GM19468 (cell line): ENCODE measurements around the gene TLL2.

Source experiments
- ATAC-seq: cut with Tn5 transposase; IDR thresholded peaks from one replicate; pipeline ENCODE4 v1.9.1; 2021; ENCODE audit warnings: mild to moderate bottlenecking, moderate library complexity, moderate number of reproducible peaks; ENCODE audit not compliant: unreplicated experiment; ENCODE audit errors: extremely low read depth

Gene TLL2

DNA sequence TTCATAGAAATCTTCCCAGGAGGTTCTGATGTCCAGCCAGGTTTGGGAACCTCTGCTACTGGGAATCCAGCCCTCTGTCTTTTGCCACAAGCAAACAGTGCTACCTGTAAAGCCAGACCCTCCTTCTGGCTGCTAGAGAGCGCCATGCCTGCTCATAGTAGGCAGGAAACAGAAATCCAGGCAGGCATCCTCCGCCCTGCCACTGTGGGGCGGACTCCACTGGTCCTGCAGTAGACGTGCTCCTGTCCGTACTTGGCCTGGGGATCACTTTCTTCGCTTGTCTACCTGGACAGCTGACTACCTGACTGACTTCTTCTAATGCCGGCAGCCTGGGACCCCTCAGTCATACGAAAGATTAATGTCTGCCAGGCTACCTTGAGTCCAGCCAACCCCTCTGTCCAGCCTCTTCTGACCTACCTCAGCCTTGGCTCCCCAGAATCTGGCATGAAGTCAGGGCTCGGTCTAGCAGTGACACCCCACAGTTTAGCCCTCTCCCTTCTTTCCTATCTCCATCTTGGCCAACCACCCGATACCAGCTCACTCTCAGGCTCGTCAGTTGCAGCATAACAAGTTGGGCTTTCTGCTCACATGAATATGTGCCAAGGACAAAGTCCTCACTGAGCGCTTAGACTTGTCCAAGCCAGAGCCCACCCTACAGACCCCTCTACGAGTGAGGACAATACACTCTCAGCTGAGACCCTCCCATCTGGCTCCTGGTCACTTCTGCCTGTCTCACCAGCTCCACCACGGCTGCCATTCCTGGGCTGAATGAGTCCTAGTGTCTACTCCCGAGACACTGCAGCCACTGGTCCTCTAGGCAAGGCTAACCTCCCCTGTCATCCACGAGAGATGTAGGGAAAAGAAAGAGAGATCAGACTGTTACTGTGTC, 111.1 kb downstream of the TLL2 start:
- ATAC-seq: no peak

DNA sequence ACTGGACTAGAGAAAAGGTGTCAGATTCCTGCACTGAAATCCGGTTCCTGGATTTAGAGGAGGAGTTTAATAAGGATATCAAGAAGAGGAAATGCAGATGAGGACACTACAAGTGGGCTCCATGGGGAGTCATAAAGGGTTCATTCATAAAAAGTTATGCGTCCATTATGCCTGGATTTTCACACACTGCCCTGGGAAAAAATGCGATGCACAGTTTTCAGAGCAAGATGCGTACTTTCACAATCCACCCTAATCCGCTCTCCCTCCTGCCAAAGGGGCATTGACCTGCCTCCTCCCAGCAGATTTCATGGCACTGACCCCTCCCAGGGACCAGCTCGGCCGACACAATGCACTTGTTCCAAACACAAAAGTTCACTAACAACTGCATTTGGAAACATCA, 112.7 kb downstream of the TLL2 start:
- ATAC-seq: no peak

DNA sequence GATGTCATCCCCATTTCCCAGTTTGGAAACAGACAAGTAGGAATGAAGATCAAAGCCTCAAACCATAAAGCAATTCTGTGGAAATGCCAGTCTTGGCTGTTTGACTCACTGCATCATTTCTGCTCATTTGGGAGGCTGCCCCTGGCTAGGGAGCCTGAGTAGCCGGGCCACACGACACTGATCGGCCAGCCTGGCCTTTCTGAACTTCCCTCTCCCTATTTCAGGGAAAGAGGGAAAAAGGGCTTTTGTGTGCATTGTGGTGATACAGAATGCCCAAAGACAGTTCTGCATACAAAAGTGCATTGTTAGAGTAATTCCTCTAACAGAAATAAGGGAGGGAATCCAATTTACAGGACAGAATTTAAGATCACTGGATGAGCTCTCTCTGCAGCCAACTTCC, 113.3 kb downstream of the TLL2 start:
- ATAC-seq: no peak

DNA sequence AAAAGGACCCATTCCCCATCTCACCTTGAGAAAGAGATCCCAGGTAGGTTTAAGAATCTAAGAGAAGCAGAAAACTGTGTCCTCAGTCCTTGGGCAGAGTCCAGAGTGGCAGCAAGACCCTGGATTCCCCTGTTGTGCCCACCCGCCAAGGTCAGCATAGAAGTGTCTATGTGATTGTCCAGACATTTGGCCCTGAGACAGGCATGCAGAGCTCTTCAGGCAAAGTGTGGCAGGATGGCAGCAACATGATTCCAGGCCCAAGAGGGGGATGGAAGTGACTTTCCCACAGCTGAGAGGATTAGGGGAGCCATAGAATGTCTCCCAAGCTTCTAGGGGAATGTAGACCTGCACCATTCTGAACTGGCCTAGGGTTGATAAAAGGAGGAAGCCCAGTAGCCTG, 115.8 kb downstream of the TLL2 start:
- no peak for ATAC-seq

DNA sequence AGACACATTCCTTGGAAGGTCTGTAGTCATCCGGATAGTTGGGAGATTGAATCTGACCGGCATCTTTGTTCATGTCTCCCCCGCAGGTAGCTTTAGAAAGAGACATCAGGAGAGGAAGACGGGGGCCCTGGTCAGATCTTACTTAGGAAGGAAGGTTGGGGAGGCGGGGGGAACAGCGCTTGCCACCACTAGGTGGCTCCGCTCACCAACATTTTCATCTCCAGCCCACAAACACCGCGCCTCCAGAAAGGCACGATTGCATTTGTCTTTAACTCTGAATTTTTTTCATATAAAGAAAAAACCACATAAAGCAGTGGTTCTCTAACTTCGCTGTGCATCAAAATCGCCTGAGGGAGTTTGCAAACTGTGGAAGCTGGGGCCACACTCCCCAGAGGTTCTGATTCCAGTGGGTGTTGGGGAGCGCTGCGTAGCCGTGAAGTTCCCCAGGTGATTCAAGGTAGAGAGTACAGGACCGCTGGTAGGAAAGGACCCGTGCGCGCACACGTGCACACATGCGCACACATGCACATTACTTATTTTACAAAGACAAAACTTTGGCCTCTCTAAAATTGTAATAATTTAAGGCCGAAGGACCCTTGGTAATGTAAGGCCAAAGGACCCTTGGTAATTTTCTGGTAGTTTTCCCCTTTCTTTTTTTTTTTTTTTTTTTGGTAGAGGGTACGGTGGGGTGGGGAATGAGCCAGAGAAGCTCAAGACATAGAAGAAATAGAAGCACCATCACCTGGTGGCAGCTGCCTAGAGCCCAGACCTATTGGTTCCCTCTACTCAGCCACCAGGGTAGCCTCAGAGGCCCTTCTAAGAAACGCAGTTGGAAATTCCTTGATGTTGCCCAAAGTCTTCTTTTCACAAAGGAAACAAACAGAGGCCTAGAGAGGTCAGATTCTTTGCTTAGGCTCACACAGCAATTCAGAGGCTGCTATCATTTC, 117.5 kb downstream of the TLL2 start:
- ATAC-seq: no peak

DNA sequence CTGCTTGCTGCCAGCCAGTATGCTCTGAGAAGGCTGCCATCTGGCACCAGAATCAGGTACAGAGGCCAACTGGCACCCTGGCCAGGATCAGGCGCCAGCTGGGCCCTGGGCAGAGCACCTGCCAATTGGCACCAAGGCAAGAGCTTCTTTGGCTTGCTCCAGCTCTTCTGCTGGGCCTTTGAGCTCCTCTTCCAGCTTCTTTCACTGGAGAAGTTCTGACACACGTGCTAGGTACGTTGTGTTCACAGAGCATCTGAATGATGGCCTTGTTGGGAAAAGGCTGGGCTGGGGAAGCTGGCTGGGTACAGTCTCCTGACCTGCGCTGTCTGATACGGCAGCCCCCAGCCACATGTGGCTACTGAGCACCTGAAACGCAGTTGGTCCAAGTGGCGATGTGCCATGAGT, 123.3 kb downstream of the TLL2 start:
- ATAC-seq: no peak

DNA sequence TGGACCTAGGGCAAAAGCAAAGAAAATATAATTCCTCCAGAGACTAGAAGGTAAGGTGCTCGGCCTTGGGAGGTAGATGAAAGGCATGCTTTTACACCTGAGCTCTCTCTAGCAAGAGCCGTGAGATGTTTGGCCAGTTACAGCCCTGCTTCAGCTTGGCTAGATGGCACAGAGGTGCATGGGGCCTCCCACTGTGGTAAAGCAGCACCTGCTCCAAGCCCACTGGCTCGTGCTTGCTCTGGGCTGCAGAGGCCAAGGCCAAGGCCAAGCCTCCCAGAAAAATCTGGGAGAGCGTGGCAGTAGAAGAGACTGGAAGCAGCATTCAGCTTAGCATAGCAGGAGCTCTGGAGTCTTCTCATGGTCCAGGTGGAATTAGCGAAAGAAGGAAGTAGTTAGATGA, 123.9 kb downstream of the TLL2 start:
- ATAC-seq: no peak

DNA sequence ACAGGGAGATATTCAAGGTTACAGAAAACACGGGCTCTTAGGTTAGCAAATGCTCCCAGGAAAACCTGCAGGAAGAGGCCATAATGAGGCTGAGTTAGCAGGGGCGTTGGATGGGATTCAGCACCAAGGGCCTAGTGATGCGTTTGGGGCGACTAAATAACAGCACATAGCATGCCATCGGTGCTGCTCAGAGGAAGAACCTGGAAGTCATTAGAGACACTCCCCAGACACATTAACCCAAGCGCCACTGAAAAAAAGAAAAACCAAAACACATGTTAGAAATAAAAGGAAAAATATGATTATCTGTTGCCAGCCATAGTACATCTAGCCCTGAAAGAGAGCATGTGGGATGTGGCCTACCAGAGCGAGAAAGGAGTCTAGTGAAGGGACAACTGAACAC, 126.1 kb downstream of the TLL2 start:
- ATAC-seq: no peak

DNA sequence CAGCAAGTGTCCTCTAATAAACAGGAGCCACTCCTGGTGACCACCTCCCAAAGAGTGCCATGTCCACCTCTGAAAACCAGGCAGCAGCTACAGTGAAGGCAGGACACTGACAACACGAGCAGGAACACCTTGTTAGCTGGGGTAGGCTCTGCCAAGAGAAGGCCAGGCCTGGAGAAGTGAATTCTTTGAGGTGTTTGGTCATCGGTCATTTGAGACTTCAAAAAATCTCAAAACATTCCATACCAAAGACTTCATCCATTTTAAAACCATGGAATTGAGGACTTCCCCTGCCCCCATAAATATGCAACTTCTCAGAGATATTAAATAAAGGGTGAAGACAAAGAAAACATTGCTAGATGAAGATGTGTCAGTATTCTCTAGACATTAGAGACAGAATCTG, 126.6 kb downstream of the TLL2 start:
- no peak for ATAC-seq

DNA sequence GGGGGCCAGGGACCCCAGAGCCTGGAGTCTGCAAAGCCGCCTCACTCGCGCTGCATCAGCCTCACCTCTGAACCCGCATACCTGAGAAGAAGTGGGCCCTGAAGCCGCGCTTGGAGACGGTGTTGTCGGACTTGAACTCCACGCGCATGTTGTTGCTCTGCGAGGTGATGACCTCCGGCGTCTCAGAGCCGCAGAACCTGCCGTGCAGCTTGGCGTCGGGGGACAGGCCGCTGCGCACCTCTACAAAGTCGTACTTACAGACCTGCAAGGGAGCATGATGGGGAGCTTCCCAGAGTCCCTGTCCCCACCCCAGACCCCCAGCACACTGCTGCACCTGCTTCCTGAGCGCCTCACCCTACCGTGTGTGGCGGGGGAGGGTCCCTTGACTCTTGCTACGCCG, 129.2 kb downstream of the TLL2 start:
- no peak for ATAC-seq

DNA sequence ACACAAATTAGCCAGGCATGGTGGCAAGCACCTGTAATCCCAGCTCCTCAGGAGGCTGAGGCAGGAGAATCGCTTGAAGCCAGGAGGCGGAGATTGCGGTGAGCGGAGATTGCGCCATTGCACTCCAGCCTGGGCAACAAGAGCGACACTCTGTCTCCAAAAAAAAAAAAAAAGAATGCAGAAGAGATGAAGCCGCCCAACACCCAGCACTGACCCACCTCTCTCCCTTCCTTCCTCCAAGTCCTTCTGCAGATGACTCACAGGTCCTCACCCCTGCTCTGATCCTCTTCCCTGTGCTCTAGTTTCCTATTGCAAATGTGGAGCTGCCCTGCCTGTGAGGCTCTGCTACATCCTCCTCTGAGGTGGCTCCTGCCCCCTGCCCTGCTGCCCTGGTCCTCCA, 132.9 kb downstream of the TLL2 start:
- ATAC-seq: no peak

DNA sequence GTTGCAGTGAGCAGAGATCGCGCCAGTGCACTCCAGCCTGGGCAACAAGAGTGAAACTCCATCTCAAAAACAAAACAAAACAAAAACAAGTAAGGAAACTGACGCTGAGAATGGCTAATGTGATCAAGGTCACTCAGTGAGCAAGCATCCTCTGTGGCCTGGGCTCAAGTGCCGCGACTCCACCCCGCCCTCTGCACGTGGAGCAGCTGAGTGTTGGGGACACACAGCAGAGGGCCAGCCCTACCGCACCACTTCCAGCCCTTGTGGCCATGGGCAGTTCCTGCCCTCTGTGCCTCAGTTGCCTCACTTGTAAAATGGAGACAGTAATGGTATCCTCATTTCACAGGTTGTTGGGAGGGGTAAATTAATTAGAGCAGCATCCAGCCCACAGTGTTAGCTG, 134.0 kb downstream of the TLL2 start:
- no peak for ATAC-seq

DNA sequence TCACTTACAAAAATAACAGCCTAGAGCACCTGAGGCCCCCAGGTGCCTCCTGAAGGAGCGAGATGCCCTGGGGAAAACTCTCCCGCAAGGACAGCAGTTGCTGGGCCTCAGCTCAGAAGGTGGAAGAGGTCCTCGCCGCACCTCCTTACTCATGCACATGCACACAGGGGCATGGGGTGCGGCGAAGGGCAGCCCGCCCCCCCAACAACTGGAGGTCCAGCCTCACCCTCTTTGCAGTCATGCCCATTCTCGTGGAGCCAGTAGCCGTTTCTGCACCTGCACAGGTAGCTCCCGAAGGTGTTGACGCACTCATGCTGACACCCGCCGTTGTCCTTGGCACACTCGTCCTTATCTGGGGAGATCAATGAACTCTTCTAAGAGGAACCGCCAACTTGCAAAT, 135.0 kb downstream of the TLL2 start:
- no peak for ATAC-seq

DNA sequence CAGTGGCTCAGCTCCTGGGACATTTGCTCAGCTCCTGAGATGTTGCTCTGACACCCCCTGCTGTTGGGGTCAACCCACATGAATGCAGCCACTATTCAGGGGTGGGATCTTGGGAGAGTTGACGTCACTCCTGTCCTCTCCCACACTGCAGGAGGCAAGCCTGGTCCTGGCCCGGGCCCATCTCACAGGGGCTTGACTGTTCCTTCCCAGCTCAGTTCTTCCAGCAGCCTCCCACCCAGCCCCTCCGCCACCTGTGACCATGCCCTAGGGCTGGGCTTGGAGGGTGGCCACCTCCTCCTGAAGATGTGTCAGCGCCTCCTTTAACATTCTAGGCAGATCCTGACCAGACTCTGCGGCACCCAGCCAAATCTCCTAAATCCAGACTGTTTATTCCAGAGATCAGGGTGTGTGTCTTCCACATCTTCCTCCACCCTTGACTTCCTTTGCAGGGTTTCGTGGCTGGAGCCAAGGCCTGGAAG, 135.9 kb downstream of the TLL2 start:
- ATAC-seq: no peak

DNA sequence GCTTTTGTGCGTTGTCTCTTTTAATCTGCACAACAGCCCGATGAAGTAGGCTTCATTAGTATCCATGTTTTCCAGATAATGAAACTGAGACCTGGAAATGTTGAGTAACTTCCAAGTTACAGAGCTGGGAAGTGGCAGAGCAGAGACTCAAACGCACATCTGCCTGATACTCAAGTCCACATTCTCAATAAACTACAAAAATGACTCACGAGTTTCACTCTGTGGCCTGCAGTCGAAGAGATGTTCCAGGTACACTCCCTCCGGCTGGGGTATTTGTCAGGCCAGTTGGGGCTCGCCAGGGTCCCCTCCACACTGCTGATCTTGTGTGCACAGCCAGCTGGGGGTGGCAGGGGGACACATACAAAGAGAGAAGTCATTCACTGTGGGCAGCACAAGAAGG, 137.2 kb downstream of the TLL2 start:
- no peak for ATAC-seq

DNA sequence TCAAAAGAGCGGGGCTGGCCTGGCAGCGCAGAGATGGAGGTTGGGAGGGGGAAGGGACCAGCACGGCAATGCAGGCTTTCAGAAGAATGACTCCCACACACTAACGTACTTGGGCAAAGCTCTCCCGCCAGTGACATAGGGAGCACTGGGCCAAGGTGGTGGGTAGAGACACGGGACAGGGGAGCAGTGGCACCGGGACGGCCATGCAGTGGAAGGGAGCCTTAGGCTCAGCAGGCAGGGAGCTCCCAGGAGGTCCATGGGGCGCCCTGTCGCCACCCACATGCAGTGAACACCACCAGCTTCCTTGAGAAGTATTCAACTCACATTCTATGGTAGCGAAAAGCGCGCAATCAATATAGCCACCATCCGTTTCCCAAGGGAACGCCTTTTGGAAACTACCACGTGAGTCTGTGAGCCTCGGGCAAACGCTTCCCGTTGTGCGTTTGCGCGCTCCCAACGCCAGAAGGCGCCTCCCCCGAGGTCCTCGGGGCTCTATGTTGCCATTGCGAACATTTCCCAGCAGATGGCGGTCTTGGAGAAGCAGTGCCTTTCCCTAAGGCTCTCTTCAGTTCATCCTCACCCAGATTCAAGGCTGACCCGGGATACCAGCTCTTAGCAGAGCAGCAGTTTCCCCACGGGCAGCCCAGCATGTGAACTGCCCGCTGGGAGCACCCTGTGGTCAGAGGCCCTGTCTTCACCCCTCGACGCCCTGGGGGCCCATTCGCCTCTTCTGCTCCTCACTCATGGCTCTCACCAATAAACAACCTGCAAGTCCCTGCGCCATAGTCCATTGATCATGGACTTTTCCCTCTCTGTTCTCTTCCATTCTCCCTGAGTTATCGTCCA, 138.5 kb downstream of the TLL2 start:
- ATAC-seq: no peak

DNA sequence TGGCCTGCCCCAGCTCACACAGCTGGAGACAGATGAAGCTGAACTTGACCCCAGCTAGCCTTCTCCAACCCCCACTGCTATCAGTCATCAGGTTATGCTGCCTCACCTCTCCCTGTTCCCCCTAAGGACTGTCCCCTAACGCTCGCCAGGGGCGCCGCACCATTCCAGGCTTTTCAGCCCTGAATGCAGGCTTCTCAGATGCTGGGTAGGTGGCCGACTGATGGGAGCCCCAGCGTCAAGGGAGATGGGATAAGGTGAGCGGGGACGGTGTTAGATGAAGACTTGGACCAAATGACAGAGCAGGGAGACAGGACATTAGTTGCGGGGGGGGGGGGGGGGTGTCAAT, 139.1 kb downstream of the TLL2 start:
- no peak for ATAC-seq

DNA sequence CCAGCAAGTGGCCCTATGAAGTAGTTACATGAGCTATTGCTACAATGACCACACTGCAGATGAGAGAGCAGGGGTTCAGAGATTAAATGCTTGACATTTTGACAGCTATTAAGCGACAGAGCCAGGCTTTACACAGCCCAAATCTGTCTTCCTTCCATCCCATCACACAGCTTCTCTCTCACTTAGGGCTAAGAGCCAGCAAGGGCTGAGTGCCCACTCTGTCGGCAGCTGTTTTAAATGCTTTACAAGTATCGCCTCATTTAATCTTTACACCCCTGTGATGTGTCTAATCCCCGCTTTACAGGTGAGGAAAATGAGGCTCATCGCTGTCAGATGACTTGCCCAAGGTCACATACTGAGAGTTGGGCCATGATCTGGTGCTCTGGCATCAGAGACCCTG, 139.7 kb downstream of the TLL2 start:
- no peak for ATAC-seq

DNA sequence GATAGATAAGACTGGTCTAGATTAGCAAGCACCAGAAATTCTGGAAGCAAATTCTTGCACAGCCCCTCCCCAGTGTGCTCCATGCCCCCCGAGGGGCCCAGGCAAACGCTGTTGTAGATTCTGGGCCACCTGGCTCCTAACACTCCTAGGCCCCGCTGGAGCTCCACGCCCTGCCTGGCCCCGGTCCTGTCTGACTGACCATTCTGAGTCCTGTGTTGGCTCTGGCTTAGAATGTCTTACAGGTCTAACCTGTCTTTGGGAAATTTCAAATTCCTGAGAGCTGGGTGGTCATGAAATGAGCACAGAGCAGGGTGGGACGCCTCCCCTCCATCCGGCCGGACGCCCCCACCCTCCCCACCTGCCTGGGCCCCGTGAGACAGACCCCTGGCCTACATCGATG, 142.4 kb downstream of the TLL2 start:
- no peak for ATAC-seq

DNA sequence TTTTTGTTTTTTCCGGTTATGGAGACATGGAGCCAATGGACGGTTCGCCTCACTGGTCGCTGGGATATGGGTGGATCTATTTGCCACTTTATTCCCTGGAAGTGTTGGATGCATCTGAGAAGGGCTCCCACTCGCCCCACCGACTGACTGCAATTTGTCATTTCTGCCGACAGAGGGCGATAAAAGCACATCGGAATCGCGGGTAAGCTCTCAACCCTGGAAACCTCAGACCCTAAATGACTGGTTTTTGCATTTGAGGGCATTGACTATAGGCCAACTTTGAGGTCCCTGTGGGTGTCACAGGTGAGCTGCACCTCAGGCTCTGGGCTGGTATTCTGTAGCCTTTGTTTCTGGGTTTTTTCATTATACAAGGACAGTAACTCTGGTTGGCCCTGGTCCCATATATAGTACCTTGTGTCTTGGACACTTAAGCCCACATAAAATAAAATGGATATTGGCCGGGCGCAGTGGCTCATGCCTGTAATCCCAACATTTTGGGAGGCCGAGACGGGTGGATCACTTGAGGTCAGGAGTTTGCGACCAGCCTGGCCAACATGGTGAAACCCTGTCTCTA, 143.1 kb downstream of the TLL2 start:
- ATAC-seq: no peak
